Mesodermal cell (in vitro differentiated cells): ENCODE results near the gene GTF3C2.
"Not testable (repeated sequence)": the region's sequence is repeated elsewhere in the genome, so short reads cannot be mapped to it uniquely, and the experiment has no call there.

ENCODE experiments used
- H3K27ac ChIP-seq: 2 replicates; pipeline ENCODE4 v1.7.0; 2013; ENCODE audit warnings: mild to moderate bottlenecking, low read depth, low read length, moderate library complexity; ENCODE audit not compliant: severe bottlenecking
- H3K36me3 ChIP-seq: 2 replicates; pipeline ENCODE4 v1.7.1; 2013; ENCODE audit warnings: mild to moderate bottlenecking, low read length, moderate library complexity; ENCODE audit not compliant: control insufficient read depth, insufficient read depth
- H3K4me1 ChIP-seq: one replicate; pipeline ENCODE4 v1.7.1; 2013; ENCODE audit warnings: mild to moderate bottlenecking, low read length; ENCODE audit not compliant: insufficient read depth, control insufficient read depth, poor library complexity, severe bottlenecking
- H3K4me3 ChIP-seq: 2 replicates; pipeline ENCODE4 v1.7.0; 2013; ENCODE audit warnings: low read length, control low read depth, mild to moderate bottlenecking; ENCODE audit not compliant: insufficient read depth, poor library complexity, severe bottlenecking; ENCODE audit errors: extremely low read depth
- H3K9me3 ChIP-seq: 2 replicates; pipeline ENCODE4 v1.7.1; 2013; ENCODE audit warnings: mild to moderate bottlenecking, low read length, moderate library complexity; ENCODE audit not compliant: control insufficient read depth
- WGBS, 2 experiments: methylation state at CpG; one replicate each; pipeline ENCODE4 v1.1.5; 2013; ENCODE audit warnings: missing lambda C conversion rate in 2 of 2; ENCODE audit not compliant: insufficient coverage in 2 of 2; 5-methylcytosine and 5-hydroxymethylcytosine counted together

Gene GTF3C2

DNA sequence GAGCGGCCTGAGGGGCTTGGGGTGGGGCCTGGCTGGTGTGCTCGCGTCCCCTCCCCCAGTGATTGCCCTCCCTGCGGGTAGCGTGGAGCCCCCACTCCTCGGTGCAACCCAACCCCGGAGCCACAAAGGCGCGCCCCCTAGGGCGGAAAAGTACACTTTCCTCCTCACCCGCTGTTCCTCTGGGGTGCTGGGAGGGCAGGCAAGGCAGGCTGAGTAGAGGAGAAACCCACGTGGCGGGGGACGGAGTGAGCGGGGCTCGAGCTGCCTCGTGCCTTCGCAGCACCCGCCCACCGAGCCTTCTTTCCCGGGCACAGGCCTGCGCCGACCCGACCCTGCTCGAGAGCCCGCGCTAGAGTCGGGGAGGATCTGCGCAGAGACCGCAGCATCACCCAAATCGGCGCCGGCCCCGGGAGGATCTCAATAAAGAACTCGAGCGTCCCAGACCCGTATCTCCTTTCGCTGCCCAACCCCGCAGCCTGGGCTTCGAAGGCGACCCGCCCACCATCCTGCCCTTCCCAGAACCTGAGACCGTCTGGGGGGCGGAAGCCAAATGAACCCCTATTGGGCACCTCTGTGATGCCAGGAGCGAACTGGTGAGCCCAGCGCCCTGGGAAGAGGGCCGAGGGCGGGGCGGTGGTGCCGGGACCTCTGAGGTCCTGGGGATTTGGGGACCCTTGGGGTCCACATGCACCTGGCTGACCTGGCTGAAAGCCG, 49.8 kb downstream of the GTF3C2 start:
- Histone ChIP-seq H3K4me1 (no peaks in the 10 kb centered on the region), H3K9me3 (no peaks in the 10 kb centered on the region), H3K27ac (no peak overlapping the region), H3K4me3 (no peak overlapping the region), H3K36me3 (peaks cover 4% of the 10 kb centered on the region)
- 23 to 28% methylated on average over 39 to 46 of the region's 51 CpGs for WGBS, 2 experiments

DNA sequence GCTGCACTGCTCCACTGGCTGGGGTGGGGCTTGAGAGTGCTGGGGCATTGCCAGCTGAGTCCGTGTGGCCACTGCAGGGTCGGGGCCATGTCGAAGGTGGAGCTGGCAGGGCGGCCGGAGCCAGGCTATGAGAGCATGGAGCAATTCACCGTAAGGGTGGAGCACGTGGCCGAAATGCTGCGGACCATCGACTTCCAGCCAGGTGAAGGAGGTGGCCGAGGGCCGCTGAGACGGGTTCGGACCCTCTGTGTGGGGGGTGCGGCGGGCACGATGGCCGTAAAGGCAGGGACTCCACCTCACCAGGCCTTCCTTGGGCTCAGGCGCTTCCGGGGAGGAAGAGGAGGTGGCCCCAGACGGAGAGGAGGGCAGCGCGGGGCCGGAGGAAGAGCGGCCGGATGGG, 50.4 kb downstream of the GTF3C2 start:
- no peaks in the 10 kb centered on the region for H3K4me1 ChIP-seq
- peaks cover 4% of the 10 kb centered on the region for H3K36me3 ChIP-seq
- H3K27ac ChIP-seq, result no peak overlapping the region
- H3K9me3 ChIP-seq, result no peaks in the 10 kb centered on the region
- 80 to 84% methylated on average over 14 to 19 of the region's 26 CpGs for WGBS, 2 experiments
- H3K4me3 ChIP-seq, result no peak overlapping the region

DNA sequence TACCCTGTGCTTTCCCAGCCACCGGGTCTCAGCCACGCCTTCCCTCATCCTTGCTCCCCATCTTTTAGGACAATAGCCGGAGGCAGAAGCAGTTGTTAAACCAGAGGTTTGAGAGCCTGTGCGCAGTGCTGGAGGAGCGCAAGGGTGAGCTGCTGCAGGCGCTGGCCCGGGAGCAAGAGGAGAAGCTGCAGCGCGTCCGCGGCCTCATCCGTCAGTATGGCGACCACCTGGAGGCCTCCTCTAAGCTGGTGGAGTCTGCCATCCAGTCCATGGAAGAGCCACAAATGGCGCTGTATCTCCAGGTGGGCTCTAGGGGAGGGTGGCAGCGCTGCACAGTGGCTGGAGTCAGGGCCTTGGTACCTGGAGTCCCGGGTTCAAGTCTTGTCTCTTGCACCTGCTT, 51.0 kb downstream of the GTF3C2 start:
- no peaks in the 10 kb centered on the region for H3K9me3 ChIP-seq
- H3K4me3 ChIP-seq, result no peak overlapping the region
- peaks cover 4% of the 10 kb centered on the region for H3K36me3 ChIP-seq
- no peaks in the 10 kb centered on the region for H3K4me1 ChIP-seq
- H3K27ac ChIP-seq, result no peak overlapping the region
- 86 to 92% methylated on average over 13 to 16 of the region's 16 CpGs for WGBS, 2 experiments

DNA sequence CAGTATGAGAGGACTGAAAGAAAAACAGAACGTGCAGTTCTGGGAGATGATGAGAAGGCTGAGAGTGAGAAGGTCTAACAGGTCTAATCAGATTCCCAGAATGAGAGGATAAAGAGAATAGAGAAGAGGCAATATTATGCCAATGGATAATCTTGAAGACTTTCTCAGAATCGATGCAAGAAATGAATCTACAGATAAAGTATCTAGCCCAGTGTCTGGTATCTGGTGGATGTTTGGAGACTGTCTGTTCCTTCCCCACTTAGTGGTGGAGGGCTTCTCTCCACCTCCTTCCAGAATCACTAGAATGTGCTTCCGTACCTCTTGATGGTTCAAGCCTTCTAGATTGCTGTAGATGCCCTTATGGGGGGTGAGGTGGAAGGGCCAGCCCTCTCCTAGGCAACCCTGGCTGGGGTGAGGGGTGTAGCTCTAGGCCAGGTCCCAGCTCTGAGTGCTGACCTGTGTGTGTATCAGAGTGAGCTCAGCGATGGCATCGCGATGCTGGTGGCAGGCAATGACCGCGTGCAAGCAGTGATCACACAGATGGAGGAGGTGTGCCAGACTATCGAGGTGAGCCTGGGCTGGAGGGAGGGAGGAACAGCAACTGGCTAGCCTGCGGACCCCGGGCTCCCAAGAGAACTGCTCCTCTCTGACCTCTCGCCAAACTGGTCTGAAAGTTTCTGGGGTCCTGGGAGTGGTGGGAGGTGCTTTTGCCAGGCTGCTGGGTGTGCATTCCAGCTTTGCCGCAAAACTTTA, 51.9 kb downstream of the GTF3C2 start:
- 93 to 95% methylated on average over 8 to 9 of the region's 13 CpGs for WGBS, 2 experiments
- H3K36me3 ChIP-seq, result peaks cover 2% of the 10 kb centered on the region
- no peak overlapping the region for H3K4me3 ChIP-seq
- H3K27ac ChIP-seq, result no peak overlapping the region
- H3K9me3 ChIP-seq, result no peaks in the 10 kb centered on the region
- no peaks in the 10 kb centered on the region for H3K4me1 ChIP-seq

- H3K4me1 ChIP-seq, result no peaks in the 10 kb centered on the region
- H3K36me3 ChIP-seq, result no peaks in the 10 kb centered on the region
- WGBS, 2 experiments, result 47 to 52% methylated on average over 21 to 23 of the region's 25 CpGs
- no peak overlapping the region for H3K4me3 ChIP-seq
- H3K27ac ChIP-seq, result no peak overlapping the region
- H3K9me3 ChIP-seq, result no peaks in the 10 kb centered on the region
These were observed 53.2 kb downstream of the GTF3C2 start for GRCh38 chr2:27303093-27304025.

GRCh38 chr2:27300606-27301005, 56.0 kb downstream of the GTF3C2 start:
- H3K4me1 ChIP-seq, H3K9me3 ChIP-seq, H3K4me3 ChIP-seq, H3K27ac ChIP-seq, H3K36me3 ChIP-seq: not testable (repeated sequence)
- WGBS, 2 experiments, result 90 to 100% methylated on average over 2 of the region's 4 CpGs

- WGBS, 2 experiments, result 92 to 96% methylated on average over 8 to 15 of the region's 18 CpGs
These were observed 58.0 kb downstream of the GTF3C2 start for GRCh38 chr2:27298391-27299080.

DNA sequence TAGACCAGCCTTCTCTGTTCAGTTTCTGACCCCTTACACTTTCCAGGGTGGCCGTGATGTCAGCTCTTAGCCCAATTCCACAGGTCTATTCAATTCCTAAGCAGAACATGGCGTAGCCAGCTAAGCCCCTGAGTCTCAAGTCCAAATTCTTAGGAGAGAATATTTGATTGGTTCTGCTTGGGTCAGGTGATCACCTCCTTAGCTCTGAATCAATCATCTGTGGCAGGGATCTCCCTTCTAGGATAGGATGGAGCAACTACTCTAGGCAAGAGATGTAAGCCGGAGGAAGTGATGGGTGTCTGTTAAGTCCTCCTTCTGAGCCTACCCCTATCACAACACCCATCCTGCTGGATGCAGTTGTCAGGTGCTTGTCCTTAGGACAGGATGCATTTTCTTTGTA, 59.4 kb downstream of the GTF3C2 start:
- H3K4me1 ChIP-seq, result peaks cover 9% of the 10 kb centered on the region
- H3K4me3 ChIP-seq, result no peak overlapping the region
- no peaks in the 10 kb centered on the region for H3K9me3 ChIP-seq
- 92 to 100% methylated on average over 1 to 2 of the region's 3 CpGs for WGBS, 2 experiments
- H3K27ac ChIP-seq, result no peak overlapping the region
- H3K36me3 ChIP-seq, result no peaks in the 10 kb centered on the region

More at GRCh38 chr2:27298391-27299080, 58.0 kb downstream of the GTF3C2 start:
- H3K27ac ChIP-seq, result no peak overlapping the region
- H3K4me3 ChIP-seq, result no peak overlapping the region
- H3K4me1 ChIP-seq, result peaks cover 2% of the 10 kb centered on the region
- no peaks in the 10 kb centered on the region for H3K36me3 ChIP-seq
- no peaks in the 10 kb centered on the region for H3K9me3 ChIP-seq

DNA sequence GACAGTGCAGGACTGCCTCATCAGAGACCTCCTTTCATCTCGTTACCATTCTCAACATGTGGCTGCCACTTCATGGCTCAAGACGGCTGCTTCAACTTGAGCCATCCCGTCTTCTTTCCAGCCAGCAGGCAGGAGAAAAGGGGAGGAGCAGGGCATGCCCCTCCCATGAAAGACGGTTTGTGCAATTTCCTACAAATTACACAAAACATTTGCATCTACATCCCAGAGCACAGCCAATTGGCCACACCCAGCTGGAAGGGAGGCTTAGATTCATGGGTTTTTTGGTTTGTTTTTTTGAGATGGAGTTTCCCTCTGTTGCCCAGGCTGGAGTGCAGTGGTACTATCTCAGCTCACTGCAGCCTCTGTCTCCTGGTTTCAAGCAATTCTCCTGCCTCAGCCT, 60.1 kb downstream of the GTF3C2 start:
- H3K4me3 ChIP-seq, result no peak overlapping the region
- H3K27ac ChIP-seq, result no peak overlapping the region
- 83% methylated on average over 2 of the region's 4 CpGs for WGBS, 2 experiments
- no peaks in the 10 kb centered on the region for H3K36me3 ChIP-seq
- peaks cover 9% of the 10 kb centered on the region for H3K4me1 ChIP-seq
- no peaks in the 10 kb centered on the region for H3K9me3 ChIP-seq

DNA sequence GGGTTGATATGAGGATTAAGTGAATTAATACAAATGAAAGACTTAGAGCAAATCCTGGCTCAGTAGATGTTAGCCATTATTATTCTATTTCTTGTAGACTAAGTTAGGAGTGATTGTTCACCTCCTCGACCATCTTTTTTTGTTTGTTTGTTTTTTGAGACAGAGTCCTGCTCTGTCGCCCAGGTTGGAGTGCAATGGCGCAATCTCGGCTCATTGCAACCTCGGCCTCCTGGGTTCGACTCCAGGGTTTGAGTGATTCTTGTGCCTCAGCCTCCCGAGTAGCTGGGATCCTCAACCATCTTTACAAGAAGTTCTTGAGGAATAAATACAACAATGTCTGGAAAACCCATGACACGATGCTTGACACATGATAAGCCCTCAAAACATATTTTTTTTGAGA, 61.6 kb downstream of the GTF3C2 start:
- H3K4me3 ChIP-seq, result no peak overlapping the region
- H3K4me1 ChIP-seq, result peaks cover 9% of the 10 kb centered on the region
- 92 to 98% methylated on average over 7 to 8 of the region's 8 CpGs for WGBS, 2 experiments
- no peak overlapping the region for H3K27ac ChIP-seq
- H3K36me3 ChIP-seq, result no peaks in the 10 kb centered on the region
- no peaks in the 10 kb centered on the region for H3K9me3 ChIP-seq
